Smooth muscle cell (in vitro differentiated cells): ENCODE data around the gene SNRPB2. TPM values are rescaled to one million over a fixed set of nuclear protein-coding genes. Genes with fewer than 3 reads are reported as not detected.

Experiments
- DNase-seq: peaks from one replicate; lab custom pipeline; 2025; ENCODE audit not compliant: unreplicated experiment; lab: John Stamatoyannopoulos, UW
- H2AFZ ChIP-seq: fragments of 200-600 bp; sonication (generic); 2 replicates; pipeline ENCODE4 v1.6.0; 2016; ENCODE audit warnings: antibody characterized with exemption, low read depth, mild to moderate bottlenecking
- H3F3A ChIP-seq: fragments of 200-600 bp; sonication (generic); 2 replicates; pipeline ENCODE4 v1.6.0; 2017; ENCODE audit warnings: antibody characterized with exemption, low read depth
- H3K27ac ChIP-seq: fragments of 200-600 bp; sonication (generic); 2 replicates; pipeline ENCODE4 v1.5.1; 2016; ENCODE audit warnings: low read depth, mild to moderate bottlenecking
- H3K27me3 ChIP-seq: fragments of 200-600 bp; sonication (generic); 2 replicates; pipeline ENCODE4 v1.6.1; 2016; ENCODE audit warnings: low read depth, mild to moderate bottlenecking
- H3K36me3 ChIP-seq: fragments of 200-600 bp; sonication (generic); 2 replicates; pipeline ENCODE4 v1.5.1; 2016; ENCODE audit warnings: low read depth
- H3K4me1 ChIP-seq: fragments of 200-600 bp; sonication (generic); 2 replicates; pipeline ENCODE4 v1.5.1; 2016; ENCODE audit warnings: low read depth
- H3K4me2 ChIP-seq: fragments of 200-600 bp; sonication (generic); 2 replicates; pipeline ENCODE4 v1.6.0; 2016; ENCODE audit warnings: mild to moderate bottlenecking
- H3K4me3 ChIP-seq: fragments of 200-600 bp; sonication (generic); 2 replicates; pipeline ENCODE4 v1.5.1; 2016; ENCODE audit warnings: mild to moderate bottlenecking
- H3K79me2 ChIP-seq: fragments of 200-600 bp; sonication (generic); 2 replicates; pipeline ENCODE4 v1.6.0; 2016; ENCODE audit warnings: low read depth, mild to moderate bottlenecking
- H3K9ac ChIP-seq: fragments of 200-600 bp; sonication (generic); 2 replicates; pipeline ENCODE4 v1.6.0; 2016; ENCODE audit warnings: low read depth
- H3K9me3 ChIP-seq: fragments of 200-600 bp; sonication (generic); replicated peaks from 2 replicates; pipeline ENCODE4 v1.5.1; 2016; ENCODE audit warnings: low read depth
- H4K20me1 ChIP-seq: fragments of 200-600 bp; sonication (generic); 2 replicates; pipeline ENCODE4 v1.6.0; 2016; ENCODE audit warnings: low read depth
- CTCF ChIP-seq: fragments of 200-600 bp; sonication (generic); IDR thresholded peaks from 2 replicates; pipeline ENCODE4 v1.5.1; 2017; ENCODE audit warnings: borderline replicate concordance, mild to moderate bottlenecking, antibody characterized with exemption; ENCODE audit not compliant: insufficient read depth, poor library complexity, severe bottlenecking
- WGBS: methylation state at CpG from one replicate; pipeline ENCODE4 v1.1.7; 2016; ENCODE audit warnings: low lambda C conversion rate; 5-methylcytosine and 5-hydroxymethylcytosine counted together
- polyA plus RNA-seq: library from polyadenylated mRNA; unstranded; fragments of >200 nt; fragmentation: Nextera tagmentation; extraction: Ambion mirVana; gene quantifications from 2 replicates; pipeline ENCODE4 v1.2.1, GENCODE V29; 2016
- total RNA-seq: library from RNA; depleted of rRNA; stranded (reverse); fragments of >200 nt; gene quantifications from 2 replicates; pipeline ENCODE4 v1.2.3, GENCODE V29; 2014

The SNRPB2 gene
- total and polyA plus RNA-seq, 2 experiments from 2014 or later, result 87.6 to 105 TPM

- no peak for TF ChIP-seq CTCF
- no peak overlapping the region for H3K4me2 ChIP-seq
Observed at GRCh38 chr20:16691381-16691780, 38.4 kb upstream of the SNRPB2 start.

GRCh38 chr20:16692009-16692408, 37.8 kb upstream of the SNRPB2 start:
- no peak overlapping the region for H3K27ac ChIP-seq
- no peaks in the 10 kb centered on the region for H3K4me1 ChIP-seq
- no peaks in the 10 kb centered on the region for H3K9me3 ChIP-seq
- H3K27me3 ChIP-seq, result no peaks in the 10 kb centered on the region
- TF ChIP-seq CTCF, result no peak
- H3K79me2 ChIP-seq, result no peaks in the 10 kb centered on the region
- H2AFZ ChIP-seq, result no peak overlapping the region
- 85% methylated on average over 2 of the region's 2 CpGs for WGBS
- no peaks in the 10 kb centered on the region for H4K20me1 ChIP-seq
- H3F3A ChIP-seq, result no peaks in the 10 kb centered on the region
- DNase-seq, result no peak
- no peak overlapping the region for H3K4me3 ChIP-seq
- H3K36me3 ChIP-seq, result no peaks in the 10 kb centered on the region
- H3K9ac ChIP-seq, result no peak overlapping the region
- H3K4me2 ChIP-seq, result no peak overlapping the region

More at GRCh38 chr20:16691381-16691780, 38.4 kb upstream of the SNRPB2 start:
- H2AFZ ChIP-seq, result no peak overlapping the region
- H3K4me1 ChIP-seq, result no peaks in the 10 kb centered on the region
- 81% methylated on average over 2 of the region's 2 CpGs for WGBS
- no peak for DNase-seq
- no peak overlapping the region for H3K9ac ChIP-seq
- no peaks in the 10 kb centered on the region for H3K79me2 ChIP-seq
- no peaks in the 10 kb centered on the region for H4K20me1 ChIP-seq
- H3K36me3 ChIP-seq, result no peaks in the 10 kb centered on the region
- H3K4me3 ChIP-seq, result no peak overlapping the region
- H3K27me3 ChIP-seq, result no peaks in the 10 kb centered on the region
- H3K9me3 ChIP-seq, result no peaks in the 10 kb centered on the region
- H3F3A ChIP-seq, result no peaks in the 10 kb centered on the region
- no peak overlapping the region for H3K27ac ChIP-seq

GRCh38 chr20:16692442-16692841, 37.4 kb upstream of the SNRPB2 start:
- Histone ChIP-seq H3K27ac (no peak overlapping the region), H3K79me2 (no peaks in the 10 kb centered on the region), H3K4me3 (no peak overlapping the region), H3K9ac (no peak overlapping the region), H3K27me3 (no peaks in the 10 kb centered on the region), H2AFZ (no peak overlapping the region), H4K20me1 (no peaks in the 10 kb centered on the region), H3F3A (no peaks in the 10 kb centered on the region), H3K4me2 (no peak overlapping the region), H3K4me1 (no peaks in the 10 kb centered on the region), H3K36me3 (no peaks in the 10 kb centered on the region), H3K9me3 (no peaks in the 10 kb centered on the region)
- no peak for TF ChIP-seq CTCF
- DNase-seq, result no peak

GRCh38 chr20:16693278-16693677, 36.5 kb upstream of the SNRPB2 start:
- no peaks in the 10 kb centered on the region for H4K20me1 ChIP-seq
- H3K4me2 ChIP-seq, result no peak overlapping the region
- no peak overlapping the region for H3K27ac ChIP-seq
- H3K4me1 ChIP-seq, result no peaks in the 10 kb centered on the region
- H3K4me3 ChIP-seq, result no peak overlapping the region
- no peak for TF ChIP-seq CTCF
- no peaks in the 10 kb centered on the region for H3K79me2 ChIP-seq
- H3K9me3 ChIP-seq, result no peaks in the 10 kb centered on the region
- no peak for DNase-seq
- H3K36me3 ChIP-seq, result no peaks in the 10 kb centered on the region
- H2AFZ ChIP-seq, result no peak overlapping the region
- WGBS, result 100% methylated on average over 1 of the region's 1 CpG
- H3K9ac ChIP-seq, result no peak overlapping the region
- H3F3A ChIP-seq, result no peaks in the 10 kb centered on the region
- H3K27me3 ChIP-seq, result no peaks in the 10 kb centered on the region
